ENCODE results near the gene NATD1. TPM values are rescaled to one million over a fixed set of nuclear protein-coding genes. Genes with fewer than 3 reads are reported as not detected.

Gene NATD1
- total and polyA plus RNA-seq, 9 of the 15 experiments (the other 6 are each of a cell fraction or from before 2014, with no cell fraction given): 0.24 to 5.4 (median 1.6) TPM

GRCh38 chr17:21294321-21295035 lies 41.3 kb upstream of the NATD1 start:
- peak overlapping the region in 1 of 2 experiments; percentile 68; a peak in 2 of 4 replicates for H3K9ac ChIP-seq (ENCODE audit: insufficient read depth in 1 of 2, low read depth in 2 of 2, low read length in 2 of 2)
- H3K9me1 ChIP-seq (ENCODE audit: control insufficient read depth, insufficient read depth, low read length): no peaks in the 10 kb centered on the region
- CTCF ChIA-PET (ENCODE audit: low intra/inter-chr PET ratio): no interaction called here
- POLR2A ChIA-PET: no interaction called here
- FAIRE-seq: peak; percentile 44
- intact Hi-C loops (cut with micrococcal nuclease): no loop called here
- H3K27ac ChIP-seq (ENCODE audit: extremely low read depth, low read depth, low read length): no peak overlapping the region
- in situ Hi-C loops (cut with MboI): loop anchor here (10.0 to 25.0 kb wide), 2 partner anchors 768 to 1090 kb away; no protein-coding TSS in a partner anchor
- no peaks in the 10 kb centered on the region for H3K79me2 ChIP-seq (ENCODE audit: control insufficient read depth, insufficient read depth, low read length)
- H2AFZ ChIP-seq (ENCODE audit: low read depth, low read length): no peak overlapping the region
- WGBS (ENCODE audit: insufficient coverage, low coverage, missing lambda C conversion rate): 19% methylated on average over 12 of the region's 12 CpGs
- H3K36me3 ChIP-seq (ENCODE audit: control insufficient read depth, insufficient read depth, low read length): 0 out of 3 replicates have a peak, but pooled peaks cover 3% of the 10 kb centered on the region
- peak in 2 of 4 experiments; percentile 42 to 61 for DNase-seq (ENCODE audit: extremely low read depth in 1 of 4, low spot score in 3 of 4)
- no peak for ATAC-seq
- no peak overlapping the region for H3K4me2 ChIP-seq (ENCODE audit: insufficient read depth, low read length)
- peaks cover 4 to 70% of the 10 kb centered on the region in 2 experiments; a peak in 4 of 5 replicates for H3K4me1 ChIP-seq (replicated peaks in 1 of 2; ENCODE audit: control insufficient read depth in 2 of 2, insufficient read depth in 2 of 2, low read length in 2 of 2)
- H4K20me1 ChIP-seq (replicated peaks; ENCODE audit: control insufficient read depth, insufficient read depth, low read length): peaks cover 15% of the 10 kb centered on the region; the same call in 1 of the 2 replicates
- H3K27me3 ChIP-seq (ENCODE audit: control insufficient read depth in 2 of 2, insufficient read depth in 2 of 2, low read length in 2 of 2): no peaks in the 10 kb centered on the region
- no peak overlapping the region for H3K4me3 ChIP-seq
- no peaks in the 10 kb centered on the region for H3K9me3 ChIP-seq (replicated peaks; ENCODE audit: control insufficient read depth, insufficient read depth, low read depth, low read length)
- no TSS peak for BruUV-seq (replicated peaks)
- no peak for TF ChIP-seq SRSF1 (IDR thresholded peaks at IDR 0.05; ENCODE audit: low read depth, low read length)
- TF ChIP-seq ZFP36 (IDR thresholded peaks at IDR 0.05; ENCODE audit: low read depth, low read length, partially characterized antibody): peak; percentile 64
- no peak for TF ChIP-seq TARDBP (IDR thresholded peaks at IDR 0.05)
- TF ChIP-seq ILK (tag; IDR thresholded peaks at IDR 0.05; ENCODE audit: borderline replicate concordance, low read depth): no peak
- TF ChIP-seq XRCC3 (IDR thresholded peaks at IDR 0.05): no peak
- no peak for TF ChIP-seq ZZZ3 (IDR thresholded peaks at IDR 0.05)
- TF ChIP-seq KHSRP (IDR thresholded peaks at IDR 0.05): no peak
- no peak for TF ChIP-seq NRF1 (conservative IDR thresholded peaks at IDR 0.05 in 1 of 2, IDR thresholded peaks at IDR 0.05 in 1 of 2)
- peak; percentile 28; the same call in 1 of the 2 replicates for TF ChIP-seq NFIC (IDR thresholded peaks at IDR 0.05)
- peak; percentile 71 for TF ChIP-seq TAL1 (IDR thresholded peaks at IDR 0.05)
- TF ChIP-seq TSC22D4 (tag; IDR thresholded peaks at IDR 0.05): no peak
- TF ChIP-seq, protein P1, sequence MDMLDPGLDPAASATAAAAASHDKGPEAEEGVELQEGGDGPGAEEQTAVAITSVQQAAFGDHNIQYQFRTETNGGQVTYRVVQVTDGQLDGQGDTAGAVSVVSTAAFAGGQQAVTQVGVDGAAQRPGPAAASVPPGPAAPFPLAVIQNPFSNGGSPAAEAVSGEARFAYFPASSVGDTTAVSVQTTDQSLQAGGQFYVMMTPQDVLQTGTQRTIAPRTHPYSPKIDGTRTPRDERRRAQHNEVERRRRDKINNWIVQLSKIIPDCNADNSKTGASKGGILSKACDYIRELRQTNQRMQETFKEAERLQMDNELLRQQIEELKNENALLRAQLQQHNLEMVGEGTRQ (CRISPR knock-in tag; IDR thresholded peaks at IDR 0.05): no peak
- TF ChIP-seq CBFA2T2 (conservative IDR thresholded peaks at IDR 0.05): peak; percentile 74
- peak; percentile 98 for TF ChIP-seq BRD9 (IDR thresholded peaks at IDR 0.05; ENCODE audit: low read depth, partially characterized antibody)
- TF ChIP-seq NONO (IDR thresholded peaks at IDR 0.05; ENCODE audit: low read depth in 2 of 2, low read length in 1 of 2): no peak
- no peak for TF ChIP-seq FOXK1 (CRISPR knock-in tag; IDR thresholded peaks at IDR 0.05; ENCODE audit: borderline replicate concordance)
- TF ChIP-seq NR3C1 (CRISPR knock-in tag; IDR thresholded peaks at IDR 0.05): no peak
- TF ChIP-seq ARID1B (IDR thresholded peaks at IDR 0.05): peak; percentile 49
- no peak for TF ChIP-seq MTF1 (CRISPR knock-in tag; IDR thresholded peaks at IDR 0.05; ENCODE audit: borderline replicate concordance)
- TF ChIP-seq C11orf30 (IDR thresholded peaks at IDR 0.05; ENCODE audit: low read depth): no peak
- TF ChIP-seq ZC3H8 (IDR thresholded peaks at IDR 0.05): no peak
- TF ChIP-seq BCL6 (CRISPR knock-in tag; IDR thresholded peaks at IDR 0.05): no peak
- TF ChIP-seq ZNF431 (CRISPR knock-in tag; IDR thresholded peaks at IDR 0.05): no peak
- no peak for TF ChIP-seq ETV6 (IDR thresholded peaks at IDR 0.05; ENCODE audit: borderline replicate concordance in 1 of 2, low read depth in 2 of 2, low read length in 1 of 2)
- no peak for TF ChIP-seq ETV6 (CRISPR knock-in tag; IDR thresholded peaks at IDR 0.05; ENCODE audit: borderline replicate concordance)
- TF ChIP-seq, protein P2, sequence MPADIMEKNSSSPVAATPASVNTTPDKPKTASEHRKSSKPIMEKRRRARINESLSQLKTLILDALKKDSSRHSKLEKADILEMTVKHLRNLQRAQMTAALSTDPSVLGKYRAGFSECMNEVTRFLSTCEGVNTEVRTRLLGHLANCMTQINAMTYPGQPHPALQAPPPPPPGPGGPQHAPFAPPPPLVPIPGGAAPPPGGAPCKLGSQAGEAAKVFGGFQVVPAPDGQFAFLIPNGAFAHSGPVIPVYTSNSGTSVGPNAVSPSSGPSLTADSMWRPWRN (IDR thresholded peaks at IDR 0.05; ENCODE audit: low read depth): no peak

Measured in K562 (cell line).